SK-N-SH treated with all-trans-retinoic acid at 6 μM for 48 hours (cell line): ENCODE data around the gene SP140L.

Experiments
- ARNTL ChIP-seq: fragments of 450-650 bp; formaldehyde crosslinking; IDR thresholded peaks from 2 replicates; pipeline ENCODE4 v1.5.0; 2020; ENCODE audit warnings: low read depth, mild to moderate bottlenecking, moderate library complexity, borderline replicate concordance
- CSDC2 ChIP-seq: fragments of 250-450 bp; sonication (Bioruptor Pico); IDR thresholded peaks from 2 replicates; pipeline ENCODE4 v1.5.0; 2020; ENCODE audit warnings: mild to moderate bottlenecking, moderate library complexity
- ISL1 ChIP-seq: fragments of 250-450 bp; sonication (Bioruptor Pico); IDR thresholded peaks from 2 replicates; pipeline ENCODE4 v2.1.2; 2022; ENCODE audit warnings: mild to moderate bottlenecking, moderate library complexity
- OSR1 ChIP-seq: fragments of 250-450 bp; sonication (Bioruptor Pico); IDR thresholded peaks from 2 replicates; pipeline ENCODE4 v1.8.0; 2022; ENCODE audit warnings: moderate library complexity, mild to moderate bottlenecking, inconsistent platforms
- PATZ1 ChIP-seq: fragments of 250-450 bp; sonication (Bioruptor Pico); IDR thresholded peaks from 2 replicates; pipeline ENCODE4 v1.8.0; 2020; ENCODE audit warnings: mild to moderate bottlenecking, moderate library complexity, borderline replicate concordance
- POU6F1 ChIP-seq: fragments of 250-450 bp; sonication (Bioruptor Pico); IDR thresholded peaks from 2 replicates; pipeline ENCODE4 v1.8.0; 2021; ENCODE audit warnings: low read depth, mild to moderate bottlenecking, moderate library complexity, borderline replicate concordance
- PPARA ChIP-seq: fragments of 250-450 bp; sonication (Bioruptor Pico); IDR thresholded peaks from 2 replicates; pipeline ENCODE4 v1.5.0; 2020; ENCODE audit warnings: mild to moderate bottlenecking, borderline replicate concordance
- RARB ChIP-seq: fragments of 250-450 bp; sonication (Bioruptor Pico); IDR thresholded peaks from 2 replicates; pipeline ENCODE4 v1.8.0; 2021; ENCODE audit warnings: mild to moderate bottlenecking, moderate library complexity
- SNAI2 ChIP-seq: fragments of 250-450 bp; sonication (Bioruptor Pico); IDR thresholded peaks from 2 replicates; pipeline ENCODE4 v1.5.0; 2020; ENCODE audit warnings: mild to moderate bottlenecking, moderate library complexity
- TCF4 ChIP-seq: fragments of 250-450 bp; sonication (Bioruptor Pico); IDR thresholded peaks from 2 replicates; pipeline ENCODE4 v1.8.0; 2021; ENCODE audit warnings: mild to moderate bottlenecking, moderate library complexity, borderline replicate concordance
- TSHZ2 ChIP-seq: fragments of 250-450 bp; sonication (Bioruptor Pico); IDR thresholded peaks from 2 replicates; pipeline ENCODE4 v1.5.0; 2020; ENCODE audit warnings: mild to moderate bottlenecking, moderate library complexity
- ZNF565 ChIP-seq: fragments of 450-650 bp; formaldehyde crosslinking; conservative IDR thresholded peaks from 2 replicates; pipeline ENCODE4 v1.5.0; 2020; ENCODE audit warnings: low read depth, mild to moderate bottlenecking, moderate library complexity
- ZNF70 ChIP-seq: fragments of 450-650 bp; formaldehyde crosslinking; IDR thresholded peaks from 2 replicates; pipeline ENCODE4 v1.5.0; 2020; ENCODE audit warnings: mild to moderate bottlenecking, moderate library complexity
- ZNF8 ChIP-seq: fragments of 450-650 bp; formaldehyde crosslinking; IDR thresholded peaks from 2 replicates; pipeline ENCODE4 v1.5.0; 2020; ENCODE audit warnings: mild to moderate bottlenecking, moderate library complexity

- no peak for TF ChIP-seq ZNF8 (CRISPR knock-in tag)
- TF ChIP-seq OSR1 (CRISPR knock-in tag), result no peak
- no peak for TF ChIP-seq PPARA (CRISPR knock-in tag)
- no peak for TF ChIP-seq ISL1
- no peak for TF ChIP-seq PATZ1 (CRISPR knock-in tag)
- no peak for TF ChIP-seq TSHZ2 (CRISPR knock-in tag)
- no peak for TF ChIP-seq ARNTL (CRISPR knock-in tag)
- TF ChIP-seq ZNF70, result no peak
- no peak for TF ChIP-seq POU6F1 (CRISPR knock-in tag)
- no peak for TF ChIP-seq CSDC2
- no peak for TF ChIP-seq RARB (CRISPR knock-in tag)
- TF ChIP-seq SNAI2, result no peak
- no peak for TF ChIP-seq TCF4 (CRISPR knock-in tag)
- TF ChIP-seq ZNF565 (CRISPR knock-in tag), result no peak
These were observed 40.9 kb upstream of the SP140L start for GRCh38 chr2:230286048-230286447.
